Measurements from ENCODE around the gene CCNT2.

CCNT2 gene

GRCh38 chr2:134917360-134917865 lies 1.2 kb upstream of the CCNT2 start:
- peak overlapping the region; percentile 64 for H3K4me3 ChIP-seq (ENCODE audit: low read length)
- no peak for DNase-seq (ENCODE audit: low read depth, low spot score)

DNA sequence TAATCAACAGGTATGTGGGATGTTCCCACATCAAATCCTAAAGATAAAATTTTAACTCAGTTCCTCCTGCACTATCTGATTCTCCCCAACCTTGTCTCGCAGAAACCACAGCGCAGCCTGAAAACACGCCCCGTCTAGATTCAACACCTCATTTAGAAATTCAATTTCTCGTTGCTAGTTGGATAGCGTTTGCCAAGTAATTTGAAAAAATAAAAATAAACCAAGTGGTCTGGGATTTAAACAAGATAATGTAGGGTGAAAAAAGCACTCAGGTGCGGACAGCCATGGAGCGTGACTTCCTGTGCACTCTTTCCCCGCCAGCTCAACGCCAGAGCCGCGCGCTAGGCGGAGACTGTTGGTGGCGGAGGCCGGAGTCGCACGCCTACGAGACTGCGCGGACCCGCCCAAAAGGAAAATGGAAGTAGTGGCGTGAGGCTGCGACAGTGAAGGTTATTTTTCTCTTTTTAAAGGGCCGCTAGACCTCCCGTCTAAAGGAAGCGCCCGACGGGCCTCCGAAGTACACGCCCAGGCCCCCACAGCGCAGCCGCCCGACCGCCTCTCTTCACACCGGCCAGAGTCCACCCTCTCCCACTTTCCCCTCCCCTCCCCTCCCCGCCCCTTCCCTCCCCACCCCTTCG lies 615 bp upstream of the CCNT2 start:
- peak overlapping the region; percentile 64 for H3K4me3 ChIP-seq (ENCODE audit: low read length)
- peak; percentile 91 for DNase-seq (ENCODE audit: low read depth, low spot score)

- peak; percentile 38 for DNase-seq (ENCODE audit: low read depth, low spot score)
- peak overlapping the region; percentile 64 for H3K4me3 ChIP-seq (ENCODE audit: low read length)
Measured at GRCh38 chr2:134919341-134920210, 954 bp downstream of the CCNT2 start.

GRCh38 chr2:134924912-134925311 lies 6.3 kb downstream of the CCNT2 start:
- no peak overlapping the region for H3K4me3 ChIP-seq (ENCODE audit: low read length)
- no peak for DNase-seq (ENCODE audit: low read depth, low spot score)

DNA sequence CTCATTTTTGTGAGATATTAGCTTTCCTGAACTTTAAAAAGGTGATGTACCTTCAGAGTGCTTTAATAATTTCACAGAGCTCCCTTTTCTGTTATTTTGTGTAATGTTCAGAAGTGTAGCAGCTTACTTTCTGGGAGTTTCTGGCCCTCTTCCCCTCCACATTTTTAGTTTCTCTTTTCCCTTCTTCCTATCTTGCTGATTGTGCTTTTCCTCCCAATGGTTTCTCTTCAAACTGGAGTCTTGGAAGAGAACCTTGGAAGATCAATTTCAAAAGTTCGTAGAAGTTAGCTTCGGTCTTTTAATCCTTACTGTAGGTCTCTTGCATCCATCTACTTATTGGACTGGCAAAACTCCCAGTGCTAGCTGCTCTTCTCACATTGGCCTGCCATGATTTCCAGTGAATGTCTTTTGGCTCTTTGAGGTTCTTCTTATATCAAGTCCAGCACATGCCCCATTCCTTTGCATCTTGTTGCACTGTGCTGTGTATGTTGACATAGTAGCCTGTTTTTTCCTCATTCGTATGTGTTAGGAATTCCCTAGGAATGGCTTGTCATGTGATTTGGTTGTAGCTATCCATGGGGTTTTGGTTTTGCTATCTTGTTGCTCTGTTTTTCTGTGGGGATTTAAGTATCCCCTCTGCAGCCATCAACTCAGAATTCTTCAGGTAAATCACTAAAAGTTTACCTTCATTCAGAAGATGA lies 7.8 kb downstream of the CCNT2 start:
- no peak overlapping the region for H3K4me3 ChIP-seq (ENCODE audit: low read length)
- no peak for DNase-seq (ENCODE audit: low read depth, low spot score)

- DNase-seq (ENCODE audit: low read depth, low spot score), result no peak
- no peak overlapping the region for H3K4me3 ChIP-seq (ENCODE audit: low read length)
Measured at GRCh38 chr2:134927195-134927594, 8.6 kb downstream of the CCNT2 start.

- H3K4me3 ChIP-seq (ENCODE audit: low read length), result no peak overlapping the region
- DNase-seq (ENCODE audit: low read depth, low spot score), result no peak
Measured at GRCh38 chr2:134932864-134933526, 14.4 kb downstream of the CCNT2 start.

- H3K4me3 ChIP-seq (ENCODE audit: low read length), result no peak overlapping the region
- no peak for DNase-seq (ENCODE audit: low read depth, low spot score)
Measured at GRCh38 chr2:134933732-134934131, 15.1 kb downstream of the CCNT2 start.

GRCh38 chr2:134934150-134934549 lies 15.5 kb downstream of the CCNT2 start:
- no peak overlapping the region for H3K4me3 ChIP-seq (ENCODE audit: low read length)
- no peak for DNase-seq (ENCODE audit: low read depth, low spot score)

- DNase-seq (ENCODE audit: low read depth, low spot score), result no peak
- H3K4me3 ChIP-seq (ENCODE audit: low read length), result no peak overlapping the region
Measured at GRCh38 chr2:134934641-134935040, 16.0 kb downstream of the CCNT2 start.

GRCh38 chr2:134936691-134937090 lies 18.1 kb downstream of the CCNT2 start:
- no peak overlapping the region for H3K4me3 ChIP-seq (ENCODE audit: low read length)

DNA sequence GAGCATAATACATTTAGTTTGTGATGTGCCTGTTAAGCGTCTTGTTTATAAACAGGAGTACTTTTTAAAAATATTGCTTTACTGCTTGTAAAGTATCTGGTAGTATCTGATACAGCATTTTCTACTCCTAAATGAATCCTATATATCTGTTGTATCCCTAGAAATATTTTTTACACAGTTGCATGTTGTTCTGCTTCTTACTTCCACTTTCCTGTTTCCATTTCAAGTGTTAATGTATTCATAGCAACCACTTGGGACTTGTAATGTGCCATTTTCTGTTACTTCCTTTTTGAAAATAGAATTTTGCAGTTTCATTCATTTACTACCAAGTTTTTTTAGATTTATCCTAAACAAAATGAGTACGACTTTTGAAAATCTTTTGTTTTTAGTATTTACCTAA lies 24.9 kb downstream of the CCNT2 start:
- no peak for DNase-seq (ENCODE audit: low read depth, low spot score)
- H3K4me3 ChIP-seq (ENCODE audit: low read length), result no peak overlapping the region

More at GRCh38 chr2:134936691-134937090, 18.1 kb downstream of the CCNT2 start:
- no peak for DNase-seq (ENCODE audit: low read depth, low spot score)

DNA sequence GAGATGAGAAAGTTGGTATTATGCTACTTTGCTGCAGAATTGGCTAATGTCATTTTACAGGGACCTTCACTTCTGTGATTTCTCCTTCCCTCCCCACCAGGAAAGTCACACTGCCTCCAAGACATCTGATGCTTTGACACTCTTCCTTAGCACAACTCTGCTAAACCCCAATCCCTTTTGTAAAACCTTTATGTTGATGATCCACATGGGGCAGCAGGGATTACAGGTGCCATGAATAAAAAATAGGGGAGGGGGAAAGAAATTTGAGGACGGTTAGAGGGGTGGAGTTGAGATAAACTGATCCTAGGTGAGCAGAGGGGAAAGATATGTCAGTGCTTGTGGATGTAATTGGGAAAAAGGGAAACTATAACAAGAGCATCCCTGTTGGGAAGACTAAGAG lies 26.4 kb downstream of the CCNT2 start:
- H3K4me3 ChIP-seq (ENCODE audit: low read length), result no peak overlapping the region

DNA sequence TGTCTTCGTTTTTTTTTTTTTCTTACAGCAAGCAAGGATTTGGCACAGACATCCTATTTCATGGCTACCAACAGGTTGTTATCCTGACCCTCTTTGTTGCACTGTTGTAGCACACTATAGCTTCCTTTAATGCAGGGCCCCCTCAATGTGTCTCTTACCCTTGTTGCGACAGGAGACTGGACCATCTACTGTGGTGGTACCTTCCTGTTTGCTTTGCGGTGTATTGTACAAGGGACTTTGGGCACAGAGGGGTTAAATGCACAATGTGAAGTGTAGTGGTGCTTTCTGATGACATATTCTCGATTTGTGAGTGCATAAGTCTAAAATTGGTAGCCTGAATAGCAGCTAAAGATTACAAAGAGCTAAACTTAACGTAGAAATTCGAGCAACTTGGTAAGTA lies 27.5 kb downstream of the CCNT2 start:
- no peak for DNase-seq (ENCODE audit: low read depth, low spot score)
- no peak overlapping the region for H3K4me3 ChIP-seq (ENCODE audit: low read length)

More for the DNA sequence above, 26.4 kb downstream of the CCNT2 start:
- DNase-seq (ENCODE audit: low read depth, low spot score), result no peak

- H3K4me3 ChIP-seq (ENCODE audit: low read length), result no peak overlapping the region
- peak; percentile 35 for DNase-seq (ENCODE audit: low read depth, low spot score)
Measured at GRCh38 chr2:134949981-134950708, 31.5 kb downstream of the CCNT2 start.

DNA sequence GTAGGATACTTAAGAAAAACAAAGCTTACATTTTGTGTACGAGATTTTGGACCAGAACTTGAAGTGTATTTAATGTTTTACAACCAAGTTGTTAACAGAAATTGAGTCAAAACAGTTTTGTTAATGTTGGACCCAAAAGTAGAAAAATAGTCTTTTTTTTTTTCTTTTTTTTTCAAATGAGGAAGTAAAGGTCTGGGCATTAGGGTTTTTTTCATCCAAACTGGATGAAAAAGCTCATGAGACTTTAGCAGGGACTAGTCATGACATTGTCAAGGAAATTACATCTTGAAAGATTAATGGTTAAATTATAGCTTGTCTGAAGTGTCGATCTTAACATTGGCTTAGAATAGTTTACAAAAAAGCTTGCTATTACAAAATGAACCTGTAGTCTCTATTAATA lies 32.3 kb downstream of the CCNT2 start:
- no peak for DNase-seq (ENCODE audit: low read depth, low spot score)

DNA sequence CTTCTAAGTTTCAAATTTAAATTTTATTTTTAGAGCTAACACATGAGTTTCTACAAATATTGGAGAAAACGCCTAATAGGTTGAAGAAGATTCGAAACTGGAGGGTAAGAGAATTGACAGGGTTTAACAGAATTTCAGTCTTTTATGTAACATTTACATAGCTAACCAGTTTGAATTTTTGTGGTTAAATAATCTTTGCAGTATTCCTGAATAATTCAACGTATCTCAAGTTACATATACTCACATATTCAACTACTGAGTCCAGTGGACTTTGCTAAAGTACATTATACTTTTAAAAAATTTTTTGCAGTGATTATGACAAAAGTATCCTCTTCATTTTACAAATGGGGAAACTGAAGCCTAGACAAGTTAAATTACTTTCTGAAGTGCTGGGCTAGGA lies 34.0 kb downstream of the CCNT2 start:
- H3K4me3 ChIP-seq (ENCODE audit: low read length), result no peak overlapping the region
- DNase-seq (ENCODE audit: low read depth, low spot score), result no peak

More for the DNA sequence above, 32.3 kb downstream of the CCNT2 start:
- no peak overlapping the region for H3K4me3 ChIP-seq (ENCODE audit: low read length)

GRCh38 chr2:134954065-134954464 lies 35.4 kb downstream of the CCNT2 start:
- H3K4me3 ChIP-seq (ENCODE audit: low read length), result no peak overlapping the region
- DNase-seq (ENCODE audit: low read depth, low spot score), result no peak

- H3K4me3 ChIP-seq (ENCODE audit: low read length), result no peak overlapping the region
- no peak for DNase-seq (ENCODE audit: low read depth, low spot score)
Measured at GRCh38 chr2:134955744-134956143, 37.1 kb downstream of the CCNT2 start.

Measured in Jurkat, Clone E6-1 (cell line).